ENCODE data around the gene DHX16.
A peak's percentile ranks its signal among the peaks of the same experiment; 100 is the strongest.
"Not testable (repeated sequence)": the region's sequence is repeated elsewhere in the genome, so short reads cannot be mapped to it uniquely, and the experiment has no call there.

DHX16 gene

GRCh38 chr6:30678964-30679726 lies 6.3 kb upstream of the DHX16 start:
- peak; percentile 26 to 77 for DNase-seq

- no peak for DNase-seq
Observed at GRCh38 chr6:30676660-30677285, 4.0 kb upstream of the DHX16 start.

DNA sequence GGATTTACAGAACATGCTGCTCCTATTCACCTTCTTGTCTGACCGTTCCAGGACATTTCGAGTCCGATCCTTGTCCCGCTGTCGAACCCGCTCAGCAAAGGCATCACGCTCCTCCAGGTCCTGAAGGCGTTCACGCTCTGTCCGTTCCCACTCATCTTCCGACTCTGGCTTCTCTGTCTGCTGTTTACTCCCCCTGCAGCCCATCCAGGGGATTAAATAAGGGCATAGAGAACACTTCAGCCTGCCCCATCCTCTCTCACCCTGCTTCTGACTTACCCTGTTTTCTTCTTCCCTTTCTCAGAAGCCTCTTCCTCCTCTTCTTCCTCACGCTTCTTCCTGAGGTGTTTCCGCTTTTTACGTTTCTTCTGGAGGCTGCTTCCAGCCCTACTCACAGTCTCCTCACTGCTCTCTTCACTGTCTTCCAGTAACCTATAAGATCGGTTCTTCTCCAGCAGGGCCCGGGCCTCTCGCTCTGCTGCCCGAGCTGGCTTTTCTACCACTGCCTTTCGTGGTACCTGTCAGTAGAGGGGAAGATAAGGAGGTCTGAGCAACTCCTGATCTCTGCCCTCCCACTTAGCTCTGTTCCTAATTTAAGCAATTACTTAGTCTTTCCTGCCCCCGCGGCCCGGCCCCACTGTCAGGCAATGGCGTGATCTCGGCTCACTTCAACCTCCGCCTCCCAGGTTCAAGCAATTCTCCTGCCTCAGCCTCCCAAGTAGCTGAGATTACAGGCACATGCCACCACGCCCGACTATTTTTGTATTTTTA lies 1.9 kb downstream of the DHX16 start:
- no peak for DNase-seq

DNA sequence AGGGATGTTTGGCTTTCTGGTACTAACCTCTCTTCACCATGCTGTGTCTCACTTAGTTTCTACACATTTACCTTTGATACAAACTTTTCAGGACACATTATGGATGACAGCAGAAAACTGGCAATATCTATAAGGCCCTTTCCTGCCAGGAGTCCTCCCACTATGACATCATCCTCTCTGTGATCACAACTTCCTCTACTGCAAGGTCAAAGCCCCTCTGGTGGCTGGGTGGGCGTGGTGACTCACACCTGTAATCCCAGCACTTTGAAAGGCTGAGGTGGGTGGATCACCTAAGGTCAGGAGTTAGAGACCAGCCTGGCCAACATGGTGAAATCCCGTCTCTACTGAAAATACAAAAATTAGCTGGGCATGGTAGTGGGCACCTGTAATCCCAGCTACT lies 6.5 kb downstream of the DHX16 start:
- not testable (repeated sequence) for DNase-seq

DNA sequence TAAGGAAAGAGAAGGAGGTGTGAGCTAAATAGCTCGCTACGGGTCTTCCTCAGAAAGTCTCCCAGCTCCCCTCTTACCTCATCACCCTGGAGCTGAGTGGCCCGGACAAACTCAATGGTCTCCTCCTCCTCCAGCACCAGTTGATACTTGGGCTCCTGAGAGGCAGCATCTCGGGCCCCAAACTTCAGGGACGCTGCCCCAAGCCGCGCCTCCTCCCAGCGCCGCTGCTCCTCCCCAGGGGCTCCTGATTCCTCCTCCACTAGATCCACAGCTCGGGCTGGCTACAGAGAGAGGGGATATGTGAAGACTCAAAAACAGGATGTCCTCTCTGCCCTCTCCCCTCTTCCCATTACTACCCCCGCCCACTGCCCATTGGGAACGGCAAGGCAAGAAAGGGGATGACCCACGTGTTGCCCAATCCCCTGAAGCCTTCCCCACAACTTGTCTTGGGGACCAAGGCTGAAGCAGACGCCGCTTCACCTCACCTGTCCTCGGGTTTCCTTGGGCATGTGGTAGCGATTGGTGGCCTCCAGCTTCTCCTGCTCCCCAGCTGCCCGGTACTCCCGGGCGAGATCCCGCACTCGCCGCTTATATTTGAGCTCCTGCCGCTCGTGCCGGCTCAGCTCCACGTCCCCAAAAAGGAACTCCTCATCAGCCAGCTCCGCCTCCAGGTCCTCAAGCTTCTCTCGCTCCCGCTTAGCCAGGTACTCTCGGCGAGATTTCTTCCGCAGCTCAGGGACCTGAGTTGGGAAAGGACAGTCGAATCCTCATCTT lies 7.6 kb downstream of the DHX16 start:
- no peak for DNase-seq

DNA sequence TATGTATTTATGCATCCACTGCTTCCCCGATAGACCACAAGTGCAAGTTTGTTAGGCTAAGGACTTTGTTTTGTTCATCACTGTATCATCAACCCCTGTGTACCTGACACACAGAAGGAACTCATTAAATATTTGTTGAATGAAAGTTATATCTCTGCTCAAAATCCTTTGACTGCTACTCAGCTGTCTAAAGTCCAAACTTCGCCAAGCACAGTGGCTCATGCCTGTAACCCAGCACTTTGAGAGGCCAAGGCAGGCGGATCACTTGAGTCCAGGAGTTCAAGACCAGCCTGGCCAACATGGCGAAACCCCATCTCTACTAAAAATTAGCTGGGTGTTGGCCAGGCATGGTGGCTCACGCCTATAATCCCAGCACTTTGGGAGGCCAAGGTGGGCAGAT lies 14.9 kb downstream of the DHX16 start:
- not testable (repeated sequence) for DNase-seq

- DNase-seq = no peak
Observed at GRCh38 chr6:30657454-30657853, 15.4 kb downstream of the DHX16 start.

GRCh38 chr6:30656513-30656912 lies 16.3 kb downstream of the DHX16 start:
- no peak for DNase-seq

- no peak for DNase-seq
Observed at GRCh38 chr6:30655743-30656094, 17.1 kb downstream of the DHX16 start.

- no peak for DNase-seq
Observed at GRCh38 chr6:30654798-30655742, 17.7 kb downstream of the DHX16 start.

DNA sequence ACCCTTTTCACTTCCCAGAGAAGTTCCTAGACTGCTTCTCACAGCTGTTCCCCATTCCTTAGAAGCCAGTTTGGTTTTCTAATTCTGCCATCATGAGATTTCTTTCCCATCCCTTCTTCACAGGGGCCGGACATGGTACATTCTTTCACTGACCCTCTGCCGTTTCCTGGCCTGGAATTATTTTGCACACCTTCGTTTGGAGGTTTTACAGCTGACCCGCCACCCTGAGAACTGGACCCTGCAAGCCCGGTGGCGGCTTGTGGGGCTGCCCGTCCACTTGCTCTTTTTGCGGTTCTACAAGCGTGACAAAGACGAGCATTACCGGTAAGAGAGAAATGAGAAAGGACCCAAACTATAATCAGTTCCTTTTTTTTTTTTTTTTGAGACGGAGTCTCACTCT lies 21.7 kb downstream of the DHX16 start:
- DNase-seq = no peak

DNA sequence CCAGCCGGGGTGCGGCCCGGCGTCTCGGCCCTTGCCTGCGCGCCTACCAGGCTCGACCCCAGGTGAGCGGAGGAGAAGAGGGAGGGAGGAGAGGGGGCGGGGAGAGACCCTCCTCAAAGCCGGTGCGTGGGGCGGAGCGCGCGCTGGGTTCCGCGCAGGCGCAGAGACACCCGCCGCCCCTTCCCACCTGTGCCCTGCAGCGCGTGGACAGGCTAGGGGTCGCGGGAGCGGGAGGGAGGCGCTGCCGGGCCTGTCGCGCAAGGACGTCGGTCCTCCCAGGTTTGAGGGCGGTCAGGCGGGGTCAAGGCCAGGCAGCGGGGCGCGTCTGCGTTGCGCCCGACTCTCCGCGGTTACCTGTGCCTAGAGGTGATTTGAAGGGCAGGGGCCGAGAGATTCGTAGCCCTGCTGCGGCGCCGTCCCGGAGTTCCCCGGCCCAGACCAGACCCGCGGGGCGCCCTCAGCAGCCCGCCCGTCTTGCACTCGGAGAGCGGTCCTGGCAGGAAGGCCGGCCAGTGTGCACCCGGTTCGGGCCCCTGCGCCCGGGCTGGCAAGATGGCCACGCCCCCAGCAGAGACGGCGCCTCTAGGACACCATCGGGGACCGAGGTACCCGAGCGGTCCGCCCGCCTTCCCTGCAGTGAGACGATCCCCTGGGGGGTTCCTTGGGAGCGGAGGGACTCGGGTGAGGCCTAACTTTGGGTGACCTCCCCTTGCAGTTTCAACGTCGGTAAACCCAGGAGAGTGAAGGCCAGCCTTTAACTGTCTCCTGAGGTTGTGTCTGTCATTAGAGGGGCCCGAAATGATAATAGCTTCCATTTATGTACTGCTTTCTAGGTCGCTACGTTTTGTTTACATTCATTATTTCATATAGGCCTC lies 25.3 kb downstream of the DHX16 start:
- DNase-seq = peak; percentile 57 to 88

DNA sequence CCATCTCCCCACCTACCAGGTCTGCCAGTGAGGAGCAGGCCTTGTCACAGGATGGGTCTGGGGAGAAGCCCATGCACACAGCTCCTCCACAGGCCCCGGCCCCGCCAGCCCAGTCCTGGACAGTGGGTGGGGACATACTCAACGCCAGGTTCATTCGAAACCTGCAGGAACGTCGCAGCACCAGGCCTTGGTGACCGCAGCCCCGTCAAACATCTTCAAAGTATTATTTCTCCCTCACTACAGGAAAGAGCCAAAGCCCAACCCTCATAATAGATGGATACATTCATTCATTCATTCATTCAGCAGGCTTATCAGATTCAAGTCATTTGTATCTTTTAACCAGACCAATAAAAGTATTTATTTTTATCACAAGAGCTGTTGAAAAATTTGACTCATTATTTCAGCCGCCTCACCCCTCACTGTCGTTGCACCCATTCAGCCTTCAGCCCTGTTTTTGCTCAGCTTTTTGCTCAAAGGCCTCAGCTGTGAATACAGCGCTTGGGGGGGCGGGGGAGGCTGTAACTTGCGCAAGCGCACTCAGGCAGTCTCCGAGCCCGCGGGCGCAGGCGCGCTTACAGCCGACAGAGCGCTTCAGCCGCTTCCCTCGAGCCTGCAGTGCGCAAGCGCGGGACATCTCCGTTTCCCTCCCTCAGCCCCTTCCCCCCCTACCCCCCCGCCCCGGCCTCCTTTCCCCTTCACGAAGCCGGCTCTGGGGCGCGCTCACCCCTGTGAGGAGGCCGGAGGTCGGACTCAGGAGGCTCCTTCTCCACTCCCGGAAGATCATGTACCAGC lies 26.2 kb downstream of the DHX16 start, which contains the start of gene C6orf136:
TSS of gene C6orf136 (plus strand) at position 684 of the 792 bp plus-strand sequence. CDS start at position 783, 99 bp downstream.
- peak; percentile 80 to 94 for DNase-seq

DNA sequence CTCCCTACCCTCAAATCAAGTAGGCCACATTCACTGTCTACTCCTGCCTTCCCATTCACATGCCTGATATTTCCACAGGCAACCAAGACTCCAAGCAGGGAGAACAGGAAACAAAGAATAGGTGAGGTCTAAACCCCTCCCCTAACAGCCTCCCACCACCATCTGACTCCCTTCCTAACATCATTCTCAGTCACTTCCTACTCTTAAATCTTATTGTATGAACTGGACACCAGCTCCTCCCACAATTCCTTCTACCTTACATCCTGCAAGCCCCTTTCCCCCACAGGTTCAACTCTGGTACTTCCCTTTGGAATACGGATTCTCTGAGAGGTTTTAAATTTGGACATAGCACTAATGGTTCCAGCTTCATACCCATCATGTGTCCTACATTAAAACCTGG lies 26.8 kb downstream of the DHX16 start:
- DNase-seq = no peak

DNA sequence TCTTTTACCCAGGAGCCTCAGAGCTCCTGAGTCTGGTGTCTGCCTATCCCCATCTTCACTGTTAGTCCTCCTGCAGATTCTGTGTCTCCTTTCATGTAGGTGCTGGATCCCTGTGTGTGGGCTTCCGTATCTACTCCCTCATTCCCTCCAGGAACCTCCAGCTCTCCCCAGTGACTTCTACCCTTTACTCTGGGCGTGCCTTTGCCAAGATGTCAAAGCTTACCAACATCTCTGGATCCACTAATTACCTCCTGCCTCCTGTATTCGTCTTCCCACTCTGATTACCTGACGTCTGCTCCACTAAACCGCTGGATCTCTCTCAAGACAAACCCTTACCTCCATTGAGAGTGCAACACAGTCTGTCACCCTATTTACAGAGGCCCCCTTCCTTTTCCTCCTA lies 28.0 kb downstream of the DHX16 start:
- DNase-seq = no peak

DNA sequence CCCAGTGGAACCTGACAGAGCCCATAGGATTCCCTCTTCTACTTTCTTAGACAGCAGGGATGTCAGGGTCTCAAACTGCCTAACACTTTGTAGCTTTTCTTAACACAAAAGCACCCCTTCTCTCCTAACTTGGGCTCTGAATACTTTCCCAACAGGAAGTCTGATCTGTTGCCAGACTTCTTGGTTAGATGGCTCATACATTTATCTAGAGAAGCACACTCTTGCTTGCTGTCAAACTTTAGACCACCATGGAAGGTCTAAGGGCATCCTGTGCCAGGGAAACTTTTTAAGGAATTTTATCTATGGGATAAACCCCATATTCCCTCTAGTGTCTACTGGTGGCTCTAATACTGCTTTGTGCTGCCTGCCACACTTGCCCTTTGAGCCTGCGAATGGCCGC lies 29.1 kb downstream of the DHX16 start:
- DNase-seq = no peak

- DNase-seq = no peak
Observed at GRCh38 chr6:30641048-30641447, 31.8 kb downstream of the DHX16 start.

GRCh38 chr6:30640481-30640880 lies 32.3 kb downstream of the DHX16 start:
- no peak for DNase-seq

DNA sequence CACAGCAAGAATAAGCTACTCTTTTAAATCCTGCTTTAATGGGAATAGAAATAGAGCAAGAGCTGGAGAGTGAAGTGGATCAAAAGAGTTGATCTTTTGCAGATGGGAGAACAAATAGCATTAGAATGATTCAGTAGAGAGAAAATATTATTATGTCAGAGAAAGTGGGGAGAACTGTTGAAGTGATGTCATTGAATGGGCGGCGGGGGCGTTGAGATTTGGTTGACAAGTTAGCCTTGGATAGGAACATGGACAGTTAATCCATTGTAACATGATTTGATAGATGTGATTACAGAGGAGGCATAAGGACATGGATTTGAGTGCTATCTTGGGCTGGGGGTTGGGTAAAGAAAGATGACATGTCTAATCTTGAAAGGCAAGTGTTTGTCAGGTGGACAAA lies 37.0 kb downstream of the DHX16 start:
- DNase-seq = no peak
